Muscle of leg (tissue), 16 donors: ENCODE measurements around the gene POLR1B. TPM values are rescaled to one million over a fixed set of nuclear protein-coding genes. Genes with fewer than 3 reads are reported as not detected.
"Not testable (repeated sequence)": the region's sequence is repeated elsewhere in the genome, so short reads cannot be mapped to it uniquely, and the experiment has no call there.

Source experiments
- DNase-seq: peaks from one replicate; pipeline ENCODE4 v3.0.0; 2013
- H3K27ac ChIP-seq: one replicate; pipeline ENCODE4 v1.5.1; 2013; ENCODE audit warnings: mild to moderate bottlenecking, low read length, control low read depth
- H3K27me3 ChIP-seq: one replicate; pipeline ENCODE4 v1.6.1; 2013; ENCODE audit warnings: low read length; ENCODE audit not compliant: control insufficient read depth, insufficient read depth
- H3K36me3 ChIP-seq: one replicate; pipeline ENCODE4 v1.6.1; 2013; ENCODE audit warnings: low read length; ENCODE audit not compliant: control insufficient read depth, insufficient read depth
- H3K4me1 ChIP-seq: one replicate; pipeline ENCODE4 v1.6.1; 2013; ENCODE audit warnings: low read length; ENCODE audit not compliant: control insufficient read depth, insufficient read depth
- H3K4me3 ChIP-seq: one replicate; pipeline ENCODE4 v1.5.1; 2013; ENCODE audit warnings: low read length, control low read depth
- H3K9me3 ChIP-seq: replicated peaks from 2 replicates; pipeline ENCODE4 v1.6.1; 2013; ENCODE audit warnings: low read depth, low read length; ENCODE audit not compliant: control insufficient read depth
- WGBS: methylation state at CpG from one replicate; pipeline ENCODE4 v1.1.5; 2013; ENCODE audit warnings: missing lambda C conversion rate; ENCODE audit not compliant: insufficient coverage; 5-methylcytosine and 5-hydroxymethylcytosine counted together
- long read RNA-seq, 11 donors: transcript quantifications; one replicate each; lab custom pipeline, GENCODE V29; 2026
- polyA plus RNA-seq, 8 donors: library from polyadenylated mRNA; unstranded; fragments of 120-200 nt; gene quantifications; one replicate each; pipeline versions ENCODE4 v1.2.1 to v1.2.3, GENCODE V29; 2013; ENCODE audit warnings: inconsistent platforms in 1 of 8, low replicate concordance in 1 of 8; ENCODE audit not compliant: insufficient read length in 8 of 8, insufficient read depth in 1 of 8
- total RNA-seq: library from RNA; stranded (reverse); fragments of 120-200 nt; gene quantifications from one replicate; pipeline ENCODE4 v1.2.4, GENCODE V29; 2013

Gene POLR1B, protein sequence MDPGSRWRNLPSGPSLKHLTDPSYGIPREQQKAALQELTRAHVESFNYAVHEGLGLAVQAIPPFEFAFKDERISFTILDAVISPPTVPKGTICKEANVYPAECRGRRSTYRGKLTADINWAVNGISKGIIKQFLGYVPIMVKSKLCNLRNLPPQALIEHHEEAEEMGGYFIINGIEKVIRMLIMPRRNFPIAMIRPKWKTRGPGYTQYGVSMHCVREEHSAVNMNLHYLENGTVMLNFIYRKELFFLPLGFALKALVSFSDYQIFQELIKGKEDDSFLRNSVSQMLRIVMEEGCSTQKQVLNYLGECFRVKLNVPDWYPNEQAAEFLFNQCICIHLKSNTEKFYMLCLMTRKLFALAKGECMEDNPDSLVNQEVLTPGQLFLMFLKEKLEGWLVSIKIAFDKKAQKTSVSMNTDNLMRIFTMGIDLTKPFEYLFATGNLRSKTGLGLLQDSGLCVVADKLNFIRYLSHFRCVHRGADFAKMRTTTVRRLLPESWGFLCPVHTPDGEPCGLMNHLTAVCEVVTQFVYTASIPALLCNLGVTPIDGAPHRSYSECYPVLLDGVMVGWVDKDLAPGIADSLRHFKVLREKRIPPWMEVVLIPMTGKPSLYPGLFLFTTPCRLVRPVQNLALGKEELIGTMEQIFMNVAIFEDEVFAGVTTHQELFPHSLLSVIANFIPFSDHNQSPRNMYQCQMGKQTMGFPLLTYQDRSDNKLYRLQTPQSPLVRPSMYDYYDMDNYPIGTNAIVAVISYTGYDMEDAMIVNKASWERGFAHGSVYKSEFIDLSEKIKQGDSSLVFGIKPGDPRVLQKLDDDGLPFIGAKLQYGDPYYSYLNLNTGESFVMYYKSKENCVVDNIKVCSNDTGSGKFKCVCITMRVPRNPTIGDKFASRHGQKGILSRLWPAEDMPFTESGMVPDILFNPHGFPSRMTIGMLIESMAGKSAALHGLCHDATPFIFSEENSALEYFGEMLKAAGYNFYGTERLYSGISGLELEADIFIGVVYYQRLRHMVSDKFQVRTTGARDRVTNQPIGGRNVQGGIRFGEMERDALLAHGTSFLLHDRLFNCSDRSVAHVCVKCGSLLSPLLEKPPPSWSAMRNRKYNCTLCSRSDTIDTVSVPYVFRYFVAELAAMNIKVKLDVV
- total RNA-seq (13.4 TPM), polyA plus RNA-seq (10 to 100 TPM; 10.8 to 18.7 (median 13.6) TPM)
- long read RNA-seq, donor 1, result 0 reads
- long read RNA-seq, donor 2, result 0 reads
- long read RNA-seq, donor 3, full-length matches to known transcripts, result 2 of 2 reads
- long read RNA-seq, donor 3, partial matches to known transcripts, result 0 of 2 reads
- long read RNA-seq, donor 3, other reads (novel, unspliced or antisense), result 0 of 2 reads
- long read RNA-seq, donor 4, full-length matches to known transcripts, result 3 of 3 reads
- long read RNA-seq, donor 4, partial matches to known transcripts, result 0 of 3 reads
- long read RNA-seq, donor 4, other reads (novel, unspliced or antisense), result 0 of 3 reads
- long read RNA-seq, donor 5, full-length matches to known transcripts, result 4 of 4 reads
- long read RNA-seq, donor 5, partial matches to known transcripts, result 0 of 4 reads
- long read RNA-seq, donor 5, other reads (novel, unspliced or antisense), result 0 of 4 reads
- long read RNA-seq, donor 6, full-length matches to known transcripts, result 5 of 5 reads
- long read RNA-seq, donor 6, partial matches to known transcripts, result 0 of 5 reads
- long read RNA-seq, donor 6, other reads (novel, unspliced or antisense), result 0 of 5 reads
- long read RNA-seq, donor 7, full-length matches to known transcripts, result 1 of 1 reads
- long read RNA-seq, donor 7, partial matches to known transcripts, result 0 of 1 reads
- long read RNA-seq, donor 7, other reads (novel, unspliced or antisense), result 0 of 1 reads
- long read RNA-seq, donor 8, full-length matches to known transcripts, result 2 of 2 reads
- long read RNA-seq, donor 8, partial matches to known transcripts, result 0 of 2 reads
- long read RNA-seq, donor 8, other reads (novel, unspliced or antisense), result 0 of 2 reads
- long read RNA-seq, donor 9, full-length matches to known transcripts, result 1 of 1 reads
- long read RNA-seq, donor 9, partial matches to known transcripts, result 0 of 1 reads
- long read RNA-seq, donor 9, other reads (novel, unspliced or antisense), result 0 of 1 reads
- long read RNA-seq, donor 10, full-length matches to known transcripts, result 1 of 1 reads
- long read RNA-seq, donor 10, partial matches to known transcripts, result 0 of 1 reads
- long read RNA-seq, donor 10, other reads (novel, unspliced or antisense), result 0 of 1 reads
- long read RNA-seq, donor 11, full-length matches to known transcripts, result 3 of 3 reads
- long read RNA-seq, donor 11, partial matches to known transcripts, result 0 of 3 reads
- long read RNA-seq, donor 11, other reads (novel, unspliced or antisense), result 0 of 3 reads

DNA sequence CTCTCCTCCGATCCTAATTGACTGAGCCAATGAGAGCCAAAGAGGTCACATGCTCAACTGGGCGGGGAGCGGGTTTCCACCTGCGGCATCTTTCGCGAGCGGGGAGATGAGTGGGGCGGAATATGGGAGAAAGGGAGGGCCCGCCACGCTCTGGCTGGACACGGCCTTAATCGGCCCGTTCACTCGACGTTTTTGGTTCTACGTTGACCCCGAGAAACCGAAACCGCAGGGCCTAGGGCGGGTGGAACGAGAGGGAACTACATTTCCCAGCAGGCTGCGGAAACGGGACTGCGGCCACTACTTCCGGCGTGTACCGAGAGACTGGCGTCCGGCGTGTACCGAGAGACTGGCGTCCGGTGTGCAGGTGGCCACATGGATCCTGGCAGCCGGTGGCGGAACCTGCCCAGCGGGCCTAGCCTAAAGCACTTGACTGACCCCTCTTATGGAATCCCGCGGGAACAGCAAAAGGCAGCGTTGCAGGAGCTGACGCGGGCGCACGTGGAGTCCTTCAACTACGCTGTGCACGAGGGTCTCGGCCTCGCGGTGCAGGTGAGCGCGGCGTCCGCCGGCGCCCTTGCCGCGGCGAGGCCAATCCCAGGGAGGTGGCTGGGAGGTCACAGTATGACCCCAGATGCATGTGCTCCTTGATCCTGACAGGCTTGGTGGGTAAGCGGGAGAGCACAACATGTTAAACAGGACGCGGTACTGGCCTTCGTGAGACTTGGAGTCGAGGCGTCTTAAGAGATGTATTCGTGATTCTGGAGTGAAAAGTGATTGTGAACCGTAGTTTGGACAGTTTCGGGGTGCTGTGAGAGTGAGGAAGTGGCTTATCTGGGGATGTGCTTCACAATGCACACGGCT is at the start of gene POLR1B:
POLR1B (plus strand) TSS at position 343 of the 861 bp plus-strand sequence; CDS start at position 373, 30 bp downstream.
- Histone ChIP-seq H3K9me3 (no peaks in the 10 kb centered on the region), H3K27ac (peak within 1 kb of the TSS; percentile 91), H3K4me3 (peak within 1 kb of the TSS; percentile 95), H3K27me3 (no peaks in the 10 kb centered on the region), H3K36me3 (peaks cover 8% of the 10 kb centered on the region), H3K4me1 (peaks cover 16% of the 10 kb centered on the region)
- under 1% methylated on average over 58 of the region's 67 CpGs for WGBS
- peak; percentile 93 for DNase-seq

DNA sequence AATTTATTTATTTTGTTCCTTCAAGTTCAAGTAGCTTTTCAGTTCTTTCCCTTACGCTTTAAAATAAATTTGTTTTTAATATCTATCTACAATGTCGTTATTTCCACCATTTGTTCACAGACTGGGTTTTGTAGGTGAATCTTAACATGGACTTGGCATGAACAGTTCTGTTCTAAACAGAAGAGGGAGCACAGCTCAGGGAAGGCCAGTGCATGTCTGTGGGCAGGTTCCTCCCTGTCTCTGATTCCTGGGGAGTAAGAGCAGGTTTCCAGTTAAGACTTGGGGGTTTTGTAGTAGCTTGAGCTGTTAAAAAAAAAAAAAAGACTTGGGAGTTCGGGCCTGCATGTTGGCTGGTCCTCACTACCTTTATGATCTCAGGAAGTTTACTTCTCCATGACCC is 49.2 kb upstream of the POLR1B start:
- H3K4me1 ChIP-seq, result no peaks in the 10 kb centered on the region
- no peaks in the 10 kb centered on the region for H3K9me3 ChIP-seq
- H3K27ac ChIP-seq, result no peak overlapping the region
- WGBS, result no CpG with 5 or more reads among the region's 3 CpGs
- peaks cover 15% of the 10 kb centered on the region for H3K36me3 ChIP-seq
- no peak overlapping the region for H3K4me3 ChIP-seq
- no peaks in the 10 kb centered on the region for H3K27me3 ChIP-seq
- no peak for DNase-seq

DNA sequence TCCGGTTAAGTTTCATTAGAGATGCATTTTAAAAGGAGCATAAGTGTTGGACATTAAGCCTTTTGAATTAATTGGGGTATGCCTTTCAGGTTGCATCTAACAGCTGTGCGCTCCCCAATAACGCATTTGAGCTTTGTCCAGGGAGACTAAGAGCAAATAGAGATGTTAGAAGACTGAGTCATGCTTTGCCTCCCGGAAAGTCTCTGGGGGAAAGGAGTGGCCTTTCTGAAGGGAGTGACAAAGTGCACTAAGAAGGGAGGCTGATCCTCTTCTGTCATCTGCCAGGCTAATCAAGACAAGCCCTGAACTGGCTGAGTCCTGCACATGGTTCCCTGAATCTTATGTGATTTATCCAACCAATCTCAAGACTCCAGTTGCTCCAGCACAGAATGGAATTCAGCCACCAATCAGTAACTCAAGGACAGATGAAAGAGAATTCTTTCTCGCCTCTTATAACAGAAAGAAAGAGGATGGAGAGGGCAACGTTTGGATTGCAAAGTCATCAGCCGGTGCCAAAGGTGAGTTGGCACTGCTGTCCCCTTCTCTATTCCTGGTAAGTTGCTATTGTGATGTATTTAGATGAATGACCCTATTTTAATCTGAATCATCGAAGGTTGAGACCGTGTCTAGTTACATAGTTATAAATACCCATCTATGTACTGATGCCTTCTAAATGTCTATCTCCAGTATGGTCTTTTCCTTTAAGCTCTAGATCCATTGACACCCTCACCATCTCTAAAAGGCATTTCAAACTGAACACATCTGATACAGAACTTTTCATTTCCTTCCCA is 48.2 kb upstream of the POLR1B start:
- DNase-seq, result peak; percentile 41
- peaks cover 15% of the 10 kb centered on the region for H3K36me3 ChIP-seq
- H3K27ac ChIP-seq, result no peak overlapping the region
- no peaks in the 10 kb centered on the region for H3K9me3 ChIP-seq
- WGBS, result 79% methylated on average over 4 of the region's 9 CpGs
- no peak overlapping the region for H3K4me3 ChIP-seq
- H3K27me3 ChIP-seq, result no peaks in the 10 kb centered on the region
- H3K4me1 ChIP-seq, result no peaks in the 10 kb centered on the region

DNA sequence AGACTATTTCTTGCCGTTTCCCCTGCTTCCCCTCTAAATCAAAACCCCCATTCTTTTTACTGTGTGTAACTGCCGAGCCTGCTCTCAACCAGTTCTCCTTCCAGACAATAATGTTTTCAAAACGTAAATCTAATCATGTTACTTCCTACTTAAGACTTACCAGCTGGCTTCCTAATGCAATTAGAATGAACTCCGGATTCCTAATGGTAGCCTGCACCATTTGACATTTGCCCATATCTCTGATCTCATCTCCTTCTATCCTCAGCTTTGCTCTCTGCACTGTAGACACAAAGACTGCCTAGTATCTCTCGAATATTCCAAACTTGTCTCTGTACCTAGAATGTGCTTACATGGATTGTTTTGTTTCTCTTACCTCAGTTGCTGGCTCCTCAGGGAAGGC is 47.4 kb upstream of the POLR1B start:
- peaks cover 15% of the 10 kb centered on the region for H3K36me3 ChIP-seq
- no peaks in the 10 kb centered on the region for H3K27me3 ChIP-seq
- no peak overlapping the region for H3K4me3 ChIP-seq
- no peaks in the 10 kb centered on the region for H3K4me1 ChIP-seq
- no peak for DNase-seq
- WGBS, result 69% methylated on average over 4 of the region's 5 CpGs
- H3K27ac ChIP-seq, result no peak overlapping the region
- H3K9me3 ChIP-seq, result no peaks in the 10 kb centered on the region

DNA sequence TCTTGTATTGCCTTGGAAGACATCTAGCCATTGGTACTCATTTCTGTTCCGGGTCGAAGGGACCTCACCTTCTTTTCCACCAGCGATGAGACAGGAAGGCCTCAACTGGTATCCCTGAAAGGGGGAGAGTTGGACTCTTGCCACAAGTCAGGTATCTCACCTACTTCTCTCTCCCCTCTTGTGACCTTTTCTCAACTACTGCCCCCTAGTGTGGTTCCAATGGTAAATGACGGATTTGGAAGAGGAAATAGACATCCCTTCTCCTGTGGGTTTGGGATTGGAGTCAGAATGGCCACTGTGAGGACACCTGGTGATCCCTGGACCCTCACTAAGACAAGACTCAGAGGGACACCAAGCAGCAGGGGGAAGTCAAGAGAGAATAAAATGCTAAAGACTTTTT is 46.4 kb upstream of the POLR1B start:
- peaks cover 11% of the 10 kb centered on the region for H3K36me3 ChIP-seq
- not testable (repeated sequence) for H3K4me1 ChIP-seq, H3K9me3 ChIP-seq, DNase-seq, H3K27ac ChIP-seq, H3K4me3 ChIP-seq, H3K27me3 ChIP-seq
- no CpG with 5 or more reads among the region's 4 CpGs for WGBS

DNA sequence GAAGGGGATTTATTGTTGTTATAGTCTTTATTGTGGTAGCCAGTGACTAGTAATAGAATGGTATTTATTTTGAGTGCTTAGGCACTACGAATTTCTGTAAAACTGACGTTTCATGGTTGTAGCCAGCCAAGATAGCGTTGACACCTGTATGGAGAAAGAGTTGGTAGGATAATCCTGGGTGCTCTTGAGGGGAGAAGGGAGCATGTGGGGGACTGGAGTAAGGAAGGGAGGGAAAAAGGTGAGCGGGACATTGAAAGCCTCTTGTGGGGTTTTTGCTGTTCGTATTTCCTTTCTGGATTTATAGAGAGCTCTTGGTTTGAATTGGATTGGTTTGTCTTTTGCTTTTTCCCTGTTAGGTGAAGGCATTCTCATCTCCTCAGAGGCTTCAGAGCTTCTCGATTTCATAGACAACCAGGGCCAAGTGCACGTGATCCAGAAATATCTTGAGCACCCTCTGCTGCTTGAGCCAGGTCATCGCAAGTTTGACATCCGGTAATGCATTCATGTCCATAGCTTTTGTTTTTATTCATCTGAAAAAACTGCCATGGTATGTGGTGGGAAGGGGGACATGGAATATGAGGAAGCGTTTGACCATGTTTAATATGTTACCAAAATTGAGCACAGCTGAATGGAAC is 41.3 kb upstream of the POLR1B start:
- WGBS, result 100% methylated on average over 2 of the region's 10 CpGs
- H3K36me3 ChIP-seq, H3K27me3 ChIP-seq, H3K27ac ChIP-seq, H3K9me3 ChIP-seq, H3K4me3 ChIP-seq, H3K4me1 ChIP-seq: not testable (repeated sequence)
- peak; percentile 30 for DNase-seq

DNA sequence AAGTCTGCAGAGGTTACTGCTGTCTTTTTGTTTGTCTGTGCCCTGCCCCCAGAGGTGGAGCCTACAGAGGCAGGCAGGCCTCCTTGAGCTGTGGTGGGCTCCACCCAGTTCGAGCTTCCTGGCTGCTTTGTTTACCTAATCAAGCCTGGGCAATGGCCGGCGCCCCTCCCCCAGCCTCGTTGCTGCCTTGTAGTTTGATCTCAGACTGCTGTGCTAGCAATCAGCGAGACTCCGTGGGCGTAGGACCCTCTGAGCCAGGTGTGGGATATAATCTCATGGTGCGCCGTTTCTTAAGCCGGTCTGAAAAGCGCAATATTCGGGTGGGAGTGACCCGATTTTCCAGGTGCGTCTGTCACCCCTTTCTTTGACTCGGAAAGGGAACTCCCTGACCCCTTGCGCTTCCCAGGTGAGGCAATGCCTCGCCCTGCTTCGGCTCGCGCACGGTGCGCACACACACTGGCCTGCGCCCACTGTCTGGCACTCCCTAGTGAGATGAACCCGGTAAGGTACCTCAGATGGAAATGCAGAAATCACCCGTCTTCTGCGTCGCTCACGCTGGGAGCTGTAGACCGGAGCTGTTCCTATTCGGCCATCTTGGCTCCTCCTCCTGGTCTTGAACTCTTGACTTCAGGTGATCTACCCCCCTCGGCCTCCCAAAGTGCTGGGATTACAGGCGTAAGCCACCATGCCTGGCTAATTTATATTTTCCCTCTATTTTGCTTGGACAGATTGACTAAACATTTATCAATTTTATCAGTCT is 32.8 kb upstream of the POLR1B start:
- H3K27me3 ChIP-seq, H3K9me3 ChIP-seq, DNase-seq, H3K4me3 ChIP-seq, H3K27ac ChIP-seq, H3K36me3 ChIP-seq, H3K4me1 ChIP-seq: not testable (repeated sequence)
- WGBS, result 98% methylated on average over 7 of the region's 32 CpGs
